Measurements from ENCODE around the gene ADAMTS2.

DNA sequence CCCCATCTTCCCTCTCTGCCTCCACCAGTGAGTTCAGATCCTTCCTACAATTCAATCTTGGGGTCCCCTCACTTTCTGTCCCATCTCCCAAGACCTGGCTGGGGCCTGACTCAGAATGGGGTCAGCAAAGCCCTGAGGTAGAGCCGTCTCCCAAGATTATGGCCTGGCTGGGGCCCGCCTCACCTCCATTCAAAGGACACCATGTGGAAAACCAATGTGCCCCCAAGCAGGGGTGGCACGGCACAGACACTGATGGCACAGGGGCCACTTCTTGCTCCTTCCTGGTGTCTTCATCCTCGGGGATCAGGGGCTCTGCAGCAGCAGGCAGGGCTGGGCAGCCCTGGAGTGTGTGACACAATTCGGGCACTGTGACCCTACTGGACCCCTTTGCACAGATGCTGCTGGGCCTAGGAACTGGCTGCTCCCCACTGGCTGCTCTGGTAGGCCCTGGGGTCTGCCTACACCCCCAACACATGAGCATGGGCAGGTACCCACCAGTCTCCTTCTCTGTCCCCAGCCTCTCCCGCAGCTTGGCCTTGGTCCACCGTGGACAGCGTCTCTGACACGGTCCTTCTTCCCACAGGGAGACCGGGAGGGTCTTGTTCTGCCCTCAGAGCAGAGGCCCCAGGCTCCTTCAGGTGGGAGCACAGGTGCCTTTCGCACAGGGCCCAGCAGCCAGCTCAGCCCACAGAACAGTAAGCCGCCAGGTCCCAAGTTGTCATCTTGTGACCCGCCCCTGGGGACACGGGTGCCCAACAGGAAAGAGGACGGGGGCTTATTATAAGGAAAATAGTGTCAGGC, 89.5 kb downstream of the ADAMTS2 start:
- TF ChIP-seq RAD21 (IDR thresholded peaks at IDR 0.05; ENCODE audit: low read depth): no peak
- TF ChIP-seq, protein P1, sequence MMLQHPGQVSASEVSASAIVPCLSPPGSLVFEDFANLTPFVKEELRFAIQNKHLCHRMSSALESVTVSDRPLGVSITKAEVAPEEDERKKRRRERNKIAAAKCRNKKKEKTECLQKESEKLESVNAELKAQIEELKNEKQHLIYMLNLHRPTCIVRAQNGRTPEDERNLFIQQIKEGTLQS (IDR thresholded peaks at IDR 0.05): no peak
- TF ChIP-seq, protein P2, sequence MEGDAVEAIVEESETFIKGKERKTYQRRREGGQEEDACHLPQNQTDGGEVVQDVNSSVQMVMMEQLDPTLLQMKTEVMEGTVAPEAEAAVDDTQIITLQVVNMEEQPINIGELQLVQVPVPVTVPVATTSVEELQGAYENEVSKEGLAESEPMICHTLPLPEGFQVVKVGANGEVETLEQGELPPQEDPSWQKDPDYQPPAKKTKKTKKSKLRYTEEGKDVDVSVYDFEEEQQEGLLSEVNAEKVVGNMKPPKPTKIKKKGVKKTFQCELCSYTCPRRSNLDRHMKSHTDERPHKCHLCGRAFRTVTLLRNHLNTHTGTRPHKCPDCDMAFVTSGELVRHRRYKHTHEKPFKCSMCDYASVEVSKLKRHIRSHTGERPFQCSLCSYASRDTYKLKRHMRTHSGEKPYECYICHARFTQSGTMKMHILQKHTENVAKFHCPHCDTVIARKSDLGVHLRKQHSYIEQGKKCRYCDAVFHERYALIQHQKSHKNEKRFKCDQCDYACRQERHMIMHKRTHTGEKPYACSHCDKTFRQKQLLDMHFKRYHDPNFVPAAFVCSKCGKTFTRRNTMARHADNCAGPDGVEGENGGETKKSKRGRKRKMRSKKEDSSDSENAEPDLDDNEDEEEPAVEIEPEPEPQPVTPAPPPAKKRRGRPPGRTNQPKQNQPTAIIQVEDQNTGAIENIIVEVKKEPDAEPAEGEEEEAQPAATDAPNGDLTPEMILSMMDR (IDR thresholded peaks at IDR 0.05 in 2 of 3, conservative IDR thresholded peaks at IDR 0.05 in 1 of 3; ENCODE audit: borderline replicate concordance in 1 of 3, insufficient read depth in 1 of 3, low read depth in 2 of 3, low read length in 2 of 3): no peak
- TF ChIP-seq, protein P3, sequence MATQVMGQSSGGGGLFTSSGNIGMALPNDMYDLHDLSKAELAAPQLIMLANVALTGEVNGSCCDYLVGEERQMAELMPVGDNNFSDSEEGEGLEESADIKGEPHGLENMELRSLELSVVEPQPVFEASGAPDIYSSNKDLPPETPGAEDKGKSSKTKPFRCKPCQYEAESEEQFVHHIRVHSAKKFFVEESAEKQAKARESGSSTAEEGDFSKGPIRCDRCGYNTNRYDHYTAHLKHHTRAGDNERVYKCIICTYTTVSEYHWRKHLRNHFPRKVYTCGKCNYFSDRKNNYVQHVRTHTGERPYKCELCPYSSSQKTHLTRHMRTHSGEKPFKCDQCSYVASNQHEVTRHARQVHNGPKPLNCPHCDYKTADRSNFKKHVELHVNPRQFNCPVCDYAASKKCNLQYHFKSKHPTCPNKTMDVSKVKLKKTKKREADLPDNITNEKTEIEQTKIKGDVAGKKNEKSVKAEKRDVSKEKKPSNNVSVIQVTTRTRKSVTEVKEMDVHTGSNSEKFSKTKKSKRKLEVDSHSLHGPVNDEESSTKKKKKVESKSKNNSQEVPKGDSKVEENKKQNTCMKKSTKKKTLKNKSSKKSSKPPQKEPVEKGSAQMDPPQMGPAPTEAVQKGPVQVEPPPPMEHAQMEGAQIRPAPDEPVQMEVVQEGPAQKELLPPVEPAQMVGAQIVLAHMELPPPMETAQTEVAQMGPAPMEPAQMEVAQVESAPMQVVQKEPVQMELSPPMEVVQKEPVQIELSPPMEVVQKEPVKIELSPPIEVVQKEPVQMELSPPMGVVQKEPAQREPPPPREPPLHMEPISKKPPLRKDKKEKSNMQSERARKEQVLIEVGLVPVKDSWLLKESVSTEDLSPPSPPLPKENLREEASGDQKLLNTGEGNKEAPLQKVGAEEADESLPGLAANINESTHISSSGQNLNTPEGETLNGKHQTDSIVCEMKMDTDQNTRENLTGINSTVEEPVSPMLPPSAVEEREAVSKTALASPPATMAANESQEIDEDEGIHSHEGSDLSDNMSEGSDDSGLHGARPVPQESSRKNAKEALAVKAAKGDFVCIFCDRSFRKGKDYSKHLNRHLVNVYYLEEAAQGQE (IDR thresholded peaks at IDR 0.05; ENCODE audit: low read depth): no peak
- TF ChIP-seq, protein P4, sequence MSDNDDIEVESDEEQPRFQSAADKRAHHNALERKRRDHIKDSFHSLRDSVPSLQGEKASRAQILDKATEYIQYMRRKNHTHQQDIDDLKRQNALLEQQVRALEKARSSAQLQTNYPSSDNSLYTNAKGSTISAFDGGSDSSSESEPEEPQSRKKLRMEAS (IDR thresholded peaks at IDR 0.05): no peak
- TF ChIP-seq YY1 (IDR thresholded peaks at IDR 0.05; ENCODE audit: extremely low read depth, insufficient replicate concordance, low read depth, low read length): no peak
- TF ChIP-seq POLR2A (IDR thresholded peaks at IDR 0.05; ENCODE audit: borderline replicate concordance, extremely low read depth, insufficient read depth, insufficient read length): no peak

All from HCT116 (cell line).